HepG2 (cell line): ENCODE measurements around the gene FAM228A. TPM values are rescaled to one million over a fixed set of nuclear protein-coding genes. Genes with fewer than 3 reads are reported as not detected.

Source experiments
- ATF5 ChIP-seq: sonication (generic); formaldehyde crosslinking; IDR thresholded peaks from 2 replicates; pipeline ENCODE4 v1.4.0; 2020; ENCODE audit warnings: mild to moderate bottlenecking, low read depth, missing genetic modification reagents
- BRD4 ChIP-seq: sonication (generic); formaldehyde crosslinking; IDR thresholded peaks from 2 replicates; pipeline ENCODE4 v1.4.0; 2020; ENCODE audit warnings: missing genetic modification reagents
- CHD4 ChIP-seq: fragments of 200-600 bp; sonication (generic); IDR thresholded peaks from 2 replicates; pipeline ENCODE4 v1.7.0; 2017; ENCODE audit warnings: mild to moderate bottlenecking, low read length, borderline replicate concordance
- CREB3 ChIP-seq: sonication (generic); formaldehyde crosslinking; IDR thresholded peaks from 2 replicates; pipeline ENCODE4 v1.5.0; 2020; ENCODE audit warnings: missing genetic modification reagents
- ELF3 ChIP-seq: IDR thresholded peaks from 2 replicates; pipeline ENCODE4 v1.6.1; 2016; ENCODE audit warnings: missing genetic modification reagents, missing compliant biosample characterization
- FUBP1 ChIP-seq: sonication (generic); formaldehyde crosslinking; IDR thresholded peaks from 2 replicates; pipeline ENCODE4 v1.5.1; 2020; ENCODE audit warnings: missing genetic modification reagents, mild to moderate bottlenecking, borderline replicate concordance
- GLMP ChIP-seq: sonication (generic); formaldehyde crosslinking; IDR thresholded peaks from 2 replicates; pipeline ENCODE4 v1.9.0; 2021; ENCODE audit warnings: missing genetic modification reagents, mild to moderate bottlenecking, borderline replicate concordance
- HMG20B ChIP-seq: conservative IDR thresholded peaks from 2 replicates; pipeline ENCODE4 v1.6.1; 2016; ENCODE audit warnings: missing genetic modification reagents, missing compliant biosample characterization
- KLF11 ChIP-seq: IDR thresholded peaks from 2 replicates; pipeline ENCODE4 v1.6.1; 2016; ENCODE audit warnings: missing compliant biosample characterization
- KLF15 ChIP-seq: sonication (generic); formaldehyde crosslinking; IDR thresholded peaks from 2 replicates; pipeline ENCODE4 v1.8.1; 2023; ENCODE audit warnings: borderline replicate concordance, mild to moderate bottlenecking, inconsistent platforms, missing genetic modification reagents, mixed read lengths
- MAFK ChIP-seq, 2 experiments: IDR thresholded peaks in 1 of 2; conservative IDR thresholded peaks in 1 of 2; 2 replicates each; pipeline ENCODE4 v1.6.1; 2011; ENCODE audit warnings: improper control_type of control experiment in 2 of 2, low read length in 2 of 2
- MBD4 ChIP-seq: IDR thresholded peaks from 2 replicates; pipeline ENCODE4 v1.6.1; 2012; ENCODE audit warnings: low read length, inconsistent platforms, borderline replicate concordance
- MLX ChIP-seq: IDR thresholded peaks from 2 replicates; pipeline ENCODE4 v1.6.1; 2016
- MNT ChIP-seq: fragments of 450-650 bp; IDR thresholded peaks from 2 replicates; pipeline ENCODE4 v1.6.1; 2016
- NFRKB ChIP-seq: fragments of 450-650 bp; IDR thresholded peaks from 2 replicates; pipeline ENCODE4 v1.6.1; 2017
- PPARG ChIP-seq: conservative IDR thresholded peaks from 2 replicates; pipeline ENCODE4 v1.6.1; 2016; ENCODE audit warnings: missing biosample characterization, missing genetic modification reagents
- SMARCC2 ChIP-seq: fragments of 450-650 bp; IDR thresholded peaks from 2 replicates; pipeline ENCODE4 v1.6.1; 2017; ENCODE audit warnings: antibody characterized with exemption, mild to moderate bottlenecking
- SOX5 ChIP-seq: IDR thresholded peaks from 2 replicates; pipeline ENCODE4 v1.6.1; 2016; ENCODE audit warnings: borderline replicate concordance
- SUZ12 ChIP-seq: fragments of 150-350 bp; IDR thresholded peaks from 2 replicates; pipeline ENCODE4 v1.6.1; 2014; ENCODE audit warnings: low read depth, low read length
- YEATS2 ChIP-seq: sonication (generic); formaldehyde crosslinking; IDR thresholded peaks from 2 replicates; pipeline ENCODE4 v1.4.0; 2020; ENCODE audit warnings: missing genetic modification reagents, borderline replicate concordance
- ZBTB21 ChIP-seq: sonication (generic); formaldehyde crosslinking; IDR thresholded peaks from 2 replicates; pipeline ENCODE4 v1.4.0; 2020; ENCODE audit warnings: missing genetic modification reagents
- ZBTB43 ChIP-seq: sonication (generic); formaldehyde crosslinking; conservative IDR thresholded peaks from 2 replicates; pipeline ENCODE4 v1.4.0; 2020; ENCODE audit warnings: missing genetic modification reagents
- ZFP1 ChIP-seq: IDR thresholded peaks from 2 replicates; pipeline ENCODE4 v1.6.1; 2016
- ZNF260 ChIP-seq: sonication (generic); formaldehyde crosslinking; IDR thresholded peaks from 2 replicates; pipeline ENCODE4 v1.4.0; 2020; ENCODE audit warnings: missing genetic modification reagents, low read depth, mild to moderate bottlenecking, borderline replicate concordance
- ZNF674 ChIP-seq: sonication (generic); formaldehyde crosslinking; IDR thresholded peaks from 2 replicates; pipeline ENCODE4 v1.5.0; 2020; ENCODE audit warnings: low read depth, mild to moderate bottlenecking, missing genetic modification reagents
- polyA plus RNA-seq, 8 experiments: library from polyadenylated mRNA; depleted of rRNA in 3 of 8; stranded (reverse) in 7 of 8; unstranded in 1 of 8; fragments of >200 nt; fragmentation: Illumina TruSeq in 4 of 8; extraction: Trizol in 4 of 8; gene quantifications; 2 replicates each; pipeline versions ENCODE4 v1.2.1 to v1.2.3, GENCODE V29; 2011 to 2016; ENCODE audit warnings: low read depth in 4 of 8, missing spikeins in 1 of 8, mixed read lengths in 1 of 8; ENCODE audit not compliant: insufficient read depth in 1 of 8
- total RNA-seq, 5 experiments: library from RNA; depleted of rRNA; stranded (reverse); fragments of >200 nt; fragmentation: Illumina TruSeq; extraction: Trizol; gene quantifications; 2 replicates each; pipeline ENCODE4 v1.2.3, GENCODE V29; 2016; ENCODE audit warnings: low read depth in 1 of 5

The FAM228A gene
- total and polyA plus RNA-seq, 2 of the 13 experiments (the other 11 are each of a cell fraction or from before 2014, with no cell fraction given), result not detected

GRCh38 chr2:24182507-24182906 lies 7.7 kb downstream of the FAM228A start (continued):
- no peak for TF ChIP-seq GLMP (CRISPR knock-in tag)
- no peak for TF ChIP-seq SMARCC2
- TF ChIP-seq CHD4, result no peak
- no peak for TF ChIP-seq FUBP1 (CRISPR knock-in tag)
- TF ChIP-seq SOX5 (CRISPR knock-in tag), result no peak
- no peak for TF ChIP-seq ZBTB21
- TF ChIP-seq ATF5 (CRISPR knock-in tag), result no peak
- no peak for TF ChIP-seq KLF11 (CRISPR knock-in tag)
- no peak for TF ChIP-seq ZNF260
- no peak for TF ChIP-seq PPARG
- no peak for TF ChIP-seq KLF15 (CRISPR knock-in tag)
- TF ChIP-seq CREB3 (CRISPR knock-in tag), result no peak
- TF ChIP-seq HMG20B (CRISPR knock-in tag), result no peak
- no peak for TF ChIP-seq ELF3 (CRISPR knock-in tag)
- TF ChIP-seq MNT, result no peak
- TF ChIP-seq ZBTB43 (CRISPR knock-in tag), result no peak
- TF ChIP-seq MBD4, result no peak
- TF ChIP-seq ZNF674 (CRISPR knock-in tag), result no peak
- no peak for TF ChIP-seq MAFK (conservative IDR thresholded peaks at IDR 0.05 in 1 of 2, IDR thresholded peaks at IDR 0.05 in 1 of 2; ENCODE audit: low read length in 2 of 2)
- no peak for TF ChIP-seq NFRKB
- no peak for TF ChIP-seq BRD4
- TF ChIP-seq MLX (CRISPR knock-in tag), result no peak
- no peak for TF ChIP-seq SUZ12
- no peak for TF ChIP-seq ZFP1 (CRISPR knock-in tag)
- TF ChIP-seq YEATS2 (CRISPR knock-in tag), result peak; percentile 51; the same call in 1 of the 2 replicates
